Heart right ventricle (tissue), 16 donors: ENCODE measurements around the gene DCDC2B. TPM values are rescaled to one million over a fixed set of nuclear protein-coding genes. Genes with fewer than 3 reads are reported as not detected.
"Not testable (repeated sequence)": the region's sequence is repeated elsewhere in the genome, so short reads cannot be mapped to it uniquely, and the experiment has no call there.

Experiments
- ATAC-seq, 8 donors: fragments of 200-7000 bp; cut with Tn5 transposase; one replicate each; pipeline ENCODE4 v1.9.1; 2020; ENCODE audit warnings: mild to moderate bottlenecking in 8 of 8, moderate library complexity in 8 of 8, moderate number of reproducible peaks in 1 of 8
- DNase-seq, 2 donors: peaks; one replicate each; pipeline ENCODE4 v3.0.0-alpha.2; 2020
- H3K27ac ChIP-seq, 10 donors: fragments of 200-600 bp; sonication (generic) in 2 of 10; one replicate each; pipeline versions ENCODE4 v1.5.0 to v1.8.0; 2020 to 2022; ENCODE audit warnings: mild to moderate bottlenecking in 3 of 10
- H3K27me3 ChIP-seq, 7 donors: fragments of 200-600 bp; one replicate each; pipeline ENCODE4 v1.8.0; 2021 to 2022; ENCODE audit warnings: mild to moderate bottlenecking in 2 of 7
- H3K36me3 ChIP-seq, 9 donors: fragments of 200-600 bp; sonication (generic) in 1 of 9; one replicate each; pipeline versions ENCODE4 v1.5.0 to v1.8.0; 2020 to 2022; ENCODE audit warnings: mild to moderate bottlenecking in 2 of 9
- H3K4me1 ChIP-seq, 9 donors: fragments of 200-600 bp; sonication (generic) in 1 of 9; one replicate each; pipeline versions ENCODE4 v1.5.0 to v1.8.0; 2020 to 2022; ENCODE audit warnings: mild to moderate bottlenecking in 4 of 9
- H3K4me3 ChIP-seq, 10 donors: fragments of 200-600 bp; sonication (generic) in 2 of 10; one replicate each; pipeline versions ENCODE4 v1.5.0 to v1.8.0; 2020 to 2022; ENCODE audit warnings: mild to moderate bottlenecking in 7 of 10, moderate library complexity in 2 of 10
- H3K9me3 ChIP-seq, 11 donors: fragments of 200-600 bp in 10 of 11; sonication (generic) in 2 of 11; one replicate each; pipeline versions ENCODE4 v1.5.0 to v1.8.0; 2013 to 2022; ENCODE audit warnings: mild to moderate bottlenecking in 2 of 11, control low read depth in 1 of 11, moderate library complexity in 1 of 11
- CTCF ChIP-seq, 9 donors: fragments of 200-600 bp; sonication (generic) in 2 of 9; IDR thresholded peaks; one replicate each; pipeline versions ENCODE4 v1.5.0 to v1.8.0; 2021 to 2022; ENCODE audit warnings: antibody characterized with exemption in 9 of 9, mild to moderate bottlenecking in 5 of 9, moderate library complexity in 1 of 9
- WGBS, 2 donors: extraction: QIAGEN DNeasy Blood & Tissue Kit; methylation state at CpG; one replicate each; pipeline ENCODE4 v1.1.7; 2013; ENCODE audit warnings: inconsistent platforms in 1 of 2; 5-methylcytosine and 5-hydroxymethylcytosine counted together
- intact Hi-C, 10 donors: fragments of 100-400 bp; cut with DNase I; formaldehyde crosslinking; loops; one replicate each; pipeline versions ENCODE4 v1.11.1 to v1.14.2; 2022
- polyA plus RNA-seq, 2 donors: library from polyadenylated mRNA; stranded (reverse); fragments of 200-250 nt; gene quantifications; one replicate each; pipeline ENCODE4 v1.2.3, GENCODE V29; 2013
- total RNA-seq, 10 donors: library from RNA; stranded (reverse); fragmentation: NEBNext Ultra II Directional in 3 of 10; extraction: Animal tissue kit (Norgen Biotek cat#: 25700) in 3 of 10; gene quantifications; one replicate each; pipeline versions ENCODE4 v1.2.1 to v1.2.4, GENCODE V29; 2021 to 2023
- donor health status: Arrhythmogenic right ventricular cardiomyopathy.
- donor health status: ischemic (EF 13 %, LVEDD 7.1; RV severe dilation, severe dysfunction).
- donor health status: healthy with polysubstance abuse.
- donor health status: DM: no; HTN: yes; CAD: no.
- donor health status: DM: no; HTN: no; CAD: no.
- donor health status: ischemic (EF 25% LVEDD 6.9; RV normal size, moderate dysfunction).
- donor health status: ischemic (EF 25% LVEDD 5.7; RV mildly dilated, moderate dysfunction).
- donor health status: healthy.
- donor health status: DM: yes; HTN: yes; CAD: no.
- donor health status: Ischemic cardiomyopathy.
- donor health status: ischemic (EF 35%, LVEDD 5.7; RV mildly dilated, moderate dysfunction).
- donor health status: nonischemic (EF 11% LVEDD 7.7; RV severe dilation, severe dysfunction).
- donor health status: DM: yes; HTN: yes; CAD: no.
- donor health status: PGD.
- donor health status: ischemic (EF 29% LVEDD 5.4; RV normal size, mild dysfunction).
- donor health status: nonischemic (EF 23%, LVEDD 6.1; RV moderate dilation, normal function).

Gene DCDC2B
- total and polyA plus RNA-seq, 12 donors, result not detected

GRCh38 chr1:32256473-32257226 lies 47.8 kb downstream of the DCDC2B start:
- peaks cover 0 to 6% (median 0%) of the 10 kb centered on the region in 7 donors for H3K27me3 ChIP-seq

GRCh38 chr1:32257227-32257508 lies 48.3 kb downstream of the DCDC2B start:
- Histone ChIP-seq H3K27ac (peak overlapping the region in 1 of 10 donors; percentile 92), H3K4me3 (no peak overlapping the region), H3K36me3 (no peaks in the 10 kb centered on the region), H3K9me3 (no peaks in the 10 kb centered on the region), H3K4me1 (peaks cover 0 to 14% (median 9%) of the 10 kb centered on the region in 9 donors), H3K27me3 (peaks cover 0 to 6% (median 0%) of the 10 kb centered on the region in 7 donors)
- no peak for DNase-seq
- intact Hi-C loops, result no loop called here
- WGBS, 2 donors, result 94 to 98% methylated on average over 6 of the region's 6 CpGs
- no peak for ATAC-seq
- no peak for TF ChIP-seq CTCF (IDR thresholded peaks at IDR 0.05)

More at GRCh38 chr1:32256473-32257226, 47.8 kb downstream of the DCDC2B start:
- ATAC-seq (no peak), DNase-seq (no peak)
- TF ChIP-seq CTCF (IDR thresholded peaks at IDR 0.05), result no peak
- intact Hi-C loops, result no loop called here
- peak overlapping the region in 1 of 10 donors; percentile 92 for H3K27ac ChIP-seq
- H3K36me3 ChIP-seq, result no peaks in the 10 kb centered on the region
- peak overlapping the region in 1 of 10 donors; percentile 54 for H3K4me3 ChIP-seq
- 83 to 88% methylated on average over 9 of the region's 9 CpGs for WGBS, 2 donors
- no peaks in the 10 kb centered on the region for H3K9me3 ChIP-seq
- H3K4me1 ChIP-seq, result peaks cover 0 to 18% (median 13%) of the 10 kb centered on the region in 9 donors

DNA sequence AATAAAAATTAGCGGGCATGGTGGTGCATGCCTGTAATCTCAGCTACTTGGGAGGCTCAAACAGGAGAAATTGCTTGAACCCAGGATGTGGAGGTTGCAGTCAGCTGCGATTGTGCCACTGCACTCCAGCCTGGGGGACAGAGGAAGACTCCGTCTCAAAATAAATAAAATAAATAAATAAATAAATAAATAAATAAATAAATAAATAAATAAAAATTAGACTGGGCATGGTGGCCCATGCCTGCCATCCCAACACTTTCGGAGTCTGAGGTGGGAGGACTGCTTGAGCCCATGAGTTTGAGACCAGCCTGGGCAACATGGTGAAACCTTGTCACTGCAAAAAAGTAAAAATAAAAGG lies 54.3 kb downstream of the DCDC2B start:
- ATAC-seq, intact Hi-C loops, H3K27me3 ChIP-seq, H3K36me3 ChIP-seq, H3K4me3 ChIP-seq, H3K27ac ChIP-seq, DNase-seq, H3K9me3 ChIP-seq: not testable (repeated sequence)
- peaks cover 0 to 18% (median 0%) of the 10 kb centered on the region in 9 donors for H3K4me1 ChIP-seq
- 95 to 96% methylated on average over 4 of the region's 4 CpGs for WGBS, 2 donors

- no peak overlapping the region for H3K27ac ChIP-seq
- intact Hi-C loops, result no loop called here
- WGBS, 2 donors, result 90 to 91% methylated on average over 4 of the region's 4 CpGs
- H3K4me1 ChIP-seq, result peaks cover 0 to 18% (median 0%) of the 10 kb centered on the region in 9 donors
- H3K36me3 ChIP-seq, result no peaks in the 10 kb centered on the region
- no peak overlapping the region for H3K4me3 ChIP-seq
- ATAC-seq (no peak), DNase-seq (no peak)
- H3K27me3 ChIP-seq, result no peaks in the 10 kb centered on the region
- no peak for TF ChIP-seq CTCF (IDR thresholded peaks at IDR 0.05)
- H3K9me3 ChIP-seq, result no peaks in the 10 kb centered on the region
These were observed 54.9 kb downstream of the DCDC2B start for GRCh38 chr1:32263744-32264143.

Other genes starting within 250 kb of the DCDC2B start
- gene KHDRBS1, start 195.2 kb upstream of the DCDC2B start, total RNA-seq, result 10 to 100 TPM; 64.6 to 78.3 (median 67.1) TPM
- gene KHDRBS1, start 195.2 kb upstream of the DCDC2B start, polyA plus RNA-seq, result 10 to 100 TPM; 33.2 to 41.2 TPM
- gene TMEM39B, start 136.2 kb upstream of the DCDC2B start, total RNA-seq, result 10 to 100 TPM in 1 of 10 donors, 1 to 10 TPM in 9; 4.8 to 15.5 (median 6.5) TPM
- gene TMEM39B, start 136.2 kb upstream of the DCDC2B start, polyA plus RNA-seq, result 1 to 10 TPM; 7.2 to 7.5 TPM
- 10 to 100 TPM; 73.0 to 92.5 (median 82.6) TPM for gene KPNA6, start 101.0 kb upstream of the DCDC2B start, total RNA-seq
- gene KPNA6, start 101.0 kb upstream of the DCDC2B start, polyA plus RNA-seq, result 10 to 100 TPM; 10.2 to 11.3 TPM
- gene TXLNA, start 29.4 kb upstream of the DCDC2B start, total RNA-seq, result 10 to 100 TPM; 13.7 to 28.9 (median 17.3) TPM
- 10 to 100 TPM in 1 of 2 donors, 1 to 10 TPM in 1; 7.5 to 11.7 TPM for gene TXLNA, start 29.4 kb upstream of the DCDC2B start, polyA plus RNA-seq
- 10 to 100 TPM; 11.8 to 25.5 (median 16.3) TPM for gene CCDC28B, start 8.5 kb upstream of the DCDC2B start, total RNA-seq
- 10 to 100 TPM; 21.3 to 42.7 TPM for gene CCDC28B, start 8.5 kb upstream of the DCDC2B start, polyA plus RNA-seq
- gene IQCC, start 3.4 kb upstream of the DCDC2B start, total RNA-seq, result 1 to 10 TPM in 4 of 10 donors, under 1 TPM in 6; 0.34 to 1.2 (median 0.90) TPM
- 1 to 10 TPM in 1 of 2 donors, under 1 TPM in 1; 0.87 to 2.0 TPM for gene IQCC, start 3.4 kb upstream of the DCDC2B start, polyA plus RNA-seq
- gene TMEM234, start 13.3 kb downstream of the DCDC2B start, total RNA-seq, result 10 to 100 TPM in 6 of 10 donors, 1 to 10 TPM in 4; 8.1 to 12.8 (median 11.1) TPM
- 10 to 100 TPM; 14.9 to 19.6 TPM for gene TMEM234, start 13.3 kb downstream of the DCDC2B start, polyA plus RNA-seq
- 100 to 1,000 TPM in 7 of 10 donors, 10 to 100 TPM in 3; 90.3 to 138 (median 103) TPM for gene EIF3I, start 13.3 kb downstream of the DCDC2B start, total RNA-seq
- gene EIF3I, start 13.3 kb downstream of the DCDC2B start, polyA plus RNA-seq, result 100 to 1,000 TPM; 140 to 342 TPM
- 10 to 100 TPM in 1 of 10 donors, 1 to 10 TPM in 9; 1.0 to 12.5 (median 3.9) TPM for gene FAM167B, start 38.1 kb downstream of the DCDC2B start, total RNA-seq
- 10 to 100 TPM; 13.5 to 17.3 TPM for gene FAM167B, start 38.1 kb downstream of the DCDC2B start, polyA plus RNA-seq
- 1 to 10 TPM in 4 of 10 donors, under 1 TPM in 6; 0.25 to 7.1 (median 0.86) TPM for gene LCK, start 42.2 kb downstream of the DCDC2B start, total RNA-seq
- gene LCK, start 42.2 kb downstream of the DCDC2B start, polyA plus RNA-seq, result under 1 TPM; 0.29 to 0.39 TPM
- gene HDAC1, start 83.0 kb downstream of the DCDC2B start, total RNA-seq, result 10 to 100 TPM; 27.5 to 43.5 (median 33.0) TPM
- 10 to 100 TPM; 29.6 to 33.9 TPM for gene HDAC1, start 83.0 kb downstream of the DCDC2B start, polyA plus RNA-seq
- 10 to 100 TPM in 8 of 10 donors, 1 to 10 TPM in 2; 6.3 to 27.4 (median 13.2) TPM for gene MARCKSL1, start 127.1 kb downstream of the DCDC2B start, total RNA-seq
- 10 to 100 TPM; 21.1 to 61.1 TPM for gene MARCKSL1, start 127.1 kb downstream of the DCDC2B start, polyA plus RNA-seq
- gene FAM229A, start 153.4 kb downstream of the DCDC2B start, total RNA-seq, result 1 to 10 TPM in 9 of 10 donors, under 1 TPM in 1; 0.93 to 5.2 (median 2.2) TPM
- 10 to 100 TPM in 1 of 2 donors, 1 to 10 TPM in 1; 2.8 to 13.4 TPM for gene FAM229A, start 153.4 kb downstream of the DCDC2B start, polyA plus RNA-seq
- gene TSSK3, start 153.4 kb downstream of the DCDC2B start, total RNA-seq, result 1 to 10 TPM in 7 of 10 donors, under 1 TPM in 3; 0.47 to 5.8 (median 1.7) TPM
- gene TSSK3, start 153.4 kb downstream of the DCDC2B start, polyA plus RNA-seq, result 1 to 10 TPM in 1 of 2 donors, under 1 TPM in 1; 0.10 to 4.4 TPM
- 10 to 100 TPM; 37.2 to 49.4 (median 45.9) TPM for gene BSDC1, start 185.4 kb downstream of the DCDC2B start, total RNA-seq
- 10 to 100 TPM; 21.4 to 24.1 TPM for gene BSDC1, start 185.4 kb downstream of the DCDC2B start, polyA plus RNA-seq